Activated B cell treated with CpG ODN at 0.5 μM for 24 hours (primary cell): ENCODE measurements around the gene REG3A. TPM values are rescaled to one million over a fixed set of nuclear protein-coding genes. Genes with fewer than 3 reads are reported as not detected.

Experiments
- ATAC-seq: fragments of 200-7000 bp; cut with Tn5 transposase; one replicate; pipeline ENCODE4 v1.10.0; 2021; ENCODE audit warnings: low read depth, mild to moderate bottlenecking, moderate library complexity
- CTCF ChIA-PET: fragments of 350-600 bp; sonication (Branson Sonifier 250); formaldehyde crosslinking; loops from one replicate; lab custom pipeline; 2021; ENCODE audit warnings: antibody characterized with exemption; lab: Charles Lee
- POLR2A ChIA-PET: fragments of 350-600 bp; sonication (Branson Sonifier 250); formaldehyde crosslinking; loops from one replicate; lab custom pipeline; 2021; ENCODE audit warnings: antibody characterized with exemption; lab: Charles Lee
- DNase-seq: peaks from one replicate; pipeline ENCODE4 v3.0.0; 2022
- H3K27ac Mint-ChIP-seq: one replicate; pipeline ENCODE4 v1.8.0; 2020; ENCODE audit warnings: mixed read lengths
- H3K27me3 Mint-ChIP-seq: one replicate; pipeline ENCODE4 v1.8.0; 2021; ENCODE audit warnings: mixed read lengths
- H3K36me3 Mint-ChIP-seq: one replicate; pipeline ENCODE4 v1.8.0; 2021; ENCODE audit warnings: low read depth, mixed read lengths
- H3K4me1 Mint-ChIP-seq: one replicate; pipeline ENCODE4 v1.8.0; 2021; ENCODE audit warnings: mixed read lengths
- H3K4me3 Mint-ChIP-seq: one replicate; pipeline ENCODE4 v1.8.0; 2020; ENCODE audit warnings: mild to moderate bottlenecking, mixed read lengths
- H3K9me3 Mint-ChIP-seq: one replicate; pipeline ENCODE4 v1.8.0; 2020; ENCODE audit warnings: mixed read lengths
- CTCF ChIP-seq: fragments of 200-600 bp; IDR thresholded peaks from one replicate; pipeline ENCODE4 v1.8.0; 2022; ENCODE audit warnings: antibody characterized with exemption, mild to moderate bottlenecking
- intact Hi-C: fragments of 100-400 bp; cut with micrococcal nuclease; formaldehyde crosslinking; loops from one replicate; pipeline ENCODE4 v1.15.1; 2024
- total RNA-seq: library from RNA; stranded (reverse); gene quantifications from 2 replicates; pipeline ENCODE4 v1.2.3, GENCODE V29; 2022

The REG3A gene
- not detected in 2 replicates for total RNA-seq

- no peaks in the 10 kb centered on the region for H3K36me3 Mint-ChIP-seq
- no peak for TF ChIP-seq CTCF
- no peaks in the 10 kb centered on the region for H3K27me3 Mint-ChIP-seq
- CTCF ChIA-PET: no interaction called here
- DNase-seq (no peak), ATAC-seq (no peak)
- no peak within 1 kb of the TSS for H3K4me3 Mint-ChIP-seq
- no peaks in the 10 kb centered on the region for H3K9me3 Mint-ChIP-seq
- no peaks in the 10 kb centered on the region for H3K4me1 Mint-ChIP-seq
- POLR2A ChIA-PET: no interaction called here
- H3K27ac Mint-ChIP-seq: no peak within 1 kb of the TSS
- intact Hi-C loops: no loop called here
Measured at GRCh38 chr2:79159653-79160052, at the start of gene REG3A. Gene REG3A (minus strand): TSS chr2:79159753. CDS start chr2:79159405, 348 bp downstream.

- H3K4me1 Mint-ChIP-seq: no peaks in the 10 kb centered on the region
- ChIA-PET POLR2A (no interaction called here), CTCF (no interaction called here)
- no peaks in the 10 kb centered on the region for H3K36me3 Mint-ChIP-seq
- H3K9me3 Mint-ChIP-seq: no peaks in the 10 kb centered on the region
- DNase-seq: no peak
- no peak for ATAC-seq
- H3K27me3 Mint-ChIP-seq: no peaks in the 10 kb centered on the region
- no peak overlapping the region for H3K4me3 Mint-ChIP-seq
- H3K27ac Mint-ChIP-seq: no peak overlapping the region
- no peak for TF ChIP-seq CTCF
- intact Hi-C loops: no loop called here
Measured at GRCh38 chr2:79200762-79201161, 41.2 kb upstream of the REG3A start.

- ChIA-PET CTCF (no interaction called here), POLR2A (no interaction called here)
- Mint-ChIP-seq H3K36me3 (no peaks in the 10 kb centered on the region), H3K4me3 (no peak overlapping the region), H3K4me1 (no peaks in the 10 kb centered on the region), H3K27me3 (no peaks in the 10 kb centered on the region), H3K9me3 (no peaks in the 10 kb centered on the region), H3K27ac (no peak overlapping the region)
- no peak for ATAC-seq
- intact Hi-C loops: no loop called here
- no peak for DNase-seq
- TF ChIP-seq CTCF: no peak
Measured at GRCh38 chr2:79191816-79192215, 32.3 kb upstream of the REG3A start.

GRCh38 chr2:79191081-79191480, 31.5 kb upstream of the REG3A start:
- DNase-seq (no peak), ATAC-seq (no peak)
- Mint-ChIP-seq H3K4me3 (no peak overlapping the region), H3K4me1 (no peaks in the 10 kb centered on the region), H3K9me3 (no peaks in the 10 kb centered on the region), H3K27me3 (no peaks in the 10 kb centered on the region), H3K27ac (no peak overlapping the region), H3K36me3 (no peaks in the 10 kb centered on the region)
- CTCF ChIA-PET: no interaction called here
- no peak for TF ChIP-seq CTCF
- POLR2A ChIA-PET: no interaction called here
- intact Hi-C loops: no loop called here

GRCh38 chr2:79189465-79189864, 29.9 kb upstream of the REG3A start:
- H3K4me1 Mint-ChIP-seq: no peaks in the 10 kb centered on the region
- H3K9me3 Mint-ChIP-seq: peaks cover 3% of the 10 kb centered on the region
- intact Hi-C loops: no loop called here
- no peaks in the 10 kb centered on the region for H3K36me3 Mint-ChIP-seq
- ChIA-PET CTCF (no interaction called here), POLR2A (no interaction called here)
- ATAC-seq: no peak
- no peaks in the 10 kb centered on the region for H3K27me3 Mint-ChIP-seq
- no peak overlapping the region for H3K4me3 Mint-ChIP-seq
- no peak for TF ChIP-seq CTCF
- DNase-seq: no peak
- H3K27ac Mint-ChIP-seq: no peak overlapping the region
